PC-9 (cell line): ENCODE results near the gene APBB1IP. TPM values are rescaled to one million over a fixed set of nuclear protein-coding genes. Genes with fewer than 3 reads are reported as not detected.

Experiments
- BruUV-seq: library from RNA; stranded (reverse); fragments of 400-500 nt; replicated peaks from 2 replicates; lab custom pipeline; 2021; lab: Mats Ljungman, UMichigan
- CTCF ChIA-PET: fragments of 300-600 bp; sonication (Branson Sonifier 250); formaldehyde crosslinking; loops from one replicate; lab custom pipeline; 2022; ENCODE audit warnings: antibody characterized with exemption; lab: Charles Lee
- POLR2A ChIA-PET: fragments of 300-600 bp; sonication (Branson Sonifier 250); formaldehyde crosslinking; loops from one replicate; lab custom pipeline; 2022; ENCODE audit warnings: antibody characterized with exemption; ENCODE audit not compliant: unreplicated experiment; lab: Charles Lee
- DNase-seq, 2 experiments: peaks; one replicate each; pipeline versions ENCODE4 v3.0.0 to v3.0.0-alpha.2; 2015 to 2022; ENCODE audit warnings: mixed read lengths in 1 of 2
- H2AFZ ChIP-seq: fragments of 200-600 bp; sonication (generic); 2 replicates; pipeline ENCODE4 v1.8.1; 2017; ENCODE audit warnings: antibody characterized with exemption
- H3F3A ChIP-seq: fragments of 200-600 bp; sonication (generic); 2 replicates; pipeline ENCODE4 v1.8.1; 2017; ENCODE audit warnings: antibody characterized with exemption, mild to moderate bottlenecking, low read depth; ENCODE audit not compliant: insufficient read depth
- H3K27ac ChIP-seq: fragments of 200-600 bp; sonication (generic); 2 replicates; pipeline ENCODE4 v1.6.1; 2016; ENCODE audit warnings: mixed run types
- H3K27me3 ChIP-seq: fragments of 200-600 bp; sonication (generic); 2 replicates; pipeline ENCODE4 v1.6.1; 2016; ENCODE audit warnings: low read depth, mixed run types; ENCODE audit not compliant: insufficient read depth
- H3K36me3 ChIP-seq: fragments of 200-600 bp; sonication (generic); 2 replicates; pipeline ENCODE4 v1.6.1; 2016; ENCODE audit warnings: low read depth, mixed run types
- H3K4me1 ChIP-seq: fragments of 200-600 bp; sonication (generic); replicated peaks from 2 replicates; pipeline ENCODE4 v1.6.1; 2016; ENCODE audit warnings: mixed run types; ENCODE audit not compliant: insufficient read depth
- H3K4me2 ChIP-seq: fragments of 200-600 bp; sonication (generic); 2 replicates; pipeline ENCODE4 v1.6.1; 2017; ENCODE audit warnings: mixed run types
- H3K4me3 ChIP-seq: fragments of 200-600 bp; sonication (generic); 2 replicates; pipeline ENCODE4 v1.6.1; 2016; ENCODE audit warnings: mixed run types
- H3K79me2 ChIP-seq: fragments of 200-600 bp; sonication (generic); 2 replicates; pipeline ENCODE4 v1.6.1; 2017; ENCODE audit warnings: low read depth, mixed run types
- H3K9me2 ChIP-seq: fragments of 200-600 bp; sonication (generic); 2 replicates; pipeline ENCODE4 v1.8.1; 2017; ENCODE audit warnings: mild to moderate bottlenecking; ENCODE audit not compliant: insufficient read depth
- H3K9me3 ChIP-seq: fragments of 200-600 bp; sonication (generic); 2 replicates; pipeline ENCODE4 v1.8.1; 2016; ENCODE audit warnings: low read depth; ENCODE audit not compliant: insufficient read depth
- H4K20me1 ChIP-seq: fragments of 200-600 bp; sonication (generic); 2 replicates; pipeline ENCODE4 v1.8.1; 2017; ENCODE audit not compliant: insufficient read depth
- EZH2 ChIP-seq: fragments of 200-600 bp; sonication (generic); IDR thresholded peaks from 2 replicates; pipeline ENCODE4 v1.8.0; 2017; ENCODE audit warnings: antibody characterized with exemption, low read depth
- intact Hi-C: fragments of 100-400 bp; cut with micrococcal nuclease; formaldehyde crosslinking; loops from one replicate; pipeline ENCODE4 v1.10.0; 2022; ENCODE audit not compliant: unreplicated experiment
- total RNA-seq: library from RNA; stranded (reverse); gene quantifications from 2 replicates; pipeline ENCODE4 v1.2.3, GENCODE V29; 2021
- TF ChIP-seq, protein P1 (sequence below): fragments of 200-600 bp; sonication (generic); conservative IDR thresholded peaks from 2 replicates; pipeline ENCODE4 v1.6.1; 2017; ENCODE audit warnings: mixed run types, antibody characterized with exemption, mild to moderate bottlenecking, moderate library complexity

Gene APBB1IP
- total RNA-seq, 1 experiment from 2014 or later = not detected

DNA sequence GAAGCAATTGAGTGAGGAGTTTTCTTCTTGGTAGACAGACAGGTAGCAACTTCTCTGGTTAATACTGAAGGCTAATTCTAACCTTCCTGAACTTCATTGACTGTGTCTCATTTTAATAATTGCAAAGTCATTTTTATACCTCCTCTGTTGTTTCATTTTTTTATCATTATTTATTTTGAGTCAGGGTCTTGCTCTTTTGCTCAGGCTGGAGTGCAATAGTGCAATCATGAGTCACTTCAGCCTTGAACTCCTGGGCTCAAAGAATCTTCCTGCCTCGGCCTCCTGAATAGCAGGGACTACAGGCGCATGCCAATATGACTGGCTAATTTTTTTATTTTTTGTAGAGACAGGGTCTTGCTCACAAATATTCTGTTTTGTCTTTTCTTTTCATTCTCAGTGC, 45.4 kb downstream of the APBB1IP start:
- Histone ChIP-seq H3K4me3 (no peak overlapping the region), H3K9me3 (no peaks in the 10 kb centered on the region), H3K4me2 (no peak overlapping the region), H3K27me3 (no peaks in the 10 kb centered on the region), H3K36me3 (no peaks in the 10 kb centered on the region), H3K4me1 (no peaks in the 10 kb centered on the region), H3K79me2 (no peaks in the 10 kb centered on the region), H2AFZ (no peak overlapping the region), H3F3A (no peaks in the 10 kb centered on the region), H3K27ac (no peak overlapping the region), H4K20me1 (no peaks in the 10 kb centered on the region), H3K9me2 (no peaks in the 10 kb centered on the region)
- intact Hi-C loops = no loop called here
- TF ChIP-seq EZH2 = no peak
- ChIA-PET CTCF (no interaction called here), POLR2A (no interaction called here)
- no TSS peak for BruUV-seq
- DNase-seq = no peak

DNA sequence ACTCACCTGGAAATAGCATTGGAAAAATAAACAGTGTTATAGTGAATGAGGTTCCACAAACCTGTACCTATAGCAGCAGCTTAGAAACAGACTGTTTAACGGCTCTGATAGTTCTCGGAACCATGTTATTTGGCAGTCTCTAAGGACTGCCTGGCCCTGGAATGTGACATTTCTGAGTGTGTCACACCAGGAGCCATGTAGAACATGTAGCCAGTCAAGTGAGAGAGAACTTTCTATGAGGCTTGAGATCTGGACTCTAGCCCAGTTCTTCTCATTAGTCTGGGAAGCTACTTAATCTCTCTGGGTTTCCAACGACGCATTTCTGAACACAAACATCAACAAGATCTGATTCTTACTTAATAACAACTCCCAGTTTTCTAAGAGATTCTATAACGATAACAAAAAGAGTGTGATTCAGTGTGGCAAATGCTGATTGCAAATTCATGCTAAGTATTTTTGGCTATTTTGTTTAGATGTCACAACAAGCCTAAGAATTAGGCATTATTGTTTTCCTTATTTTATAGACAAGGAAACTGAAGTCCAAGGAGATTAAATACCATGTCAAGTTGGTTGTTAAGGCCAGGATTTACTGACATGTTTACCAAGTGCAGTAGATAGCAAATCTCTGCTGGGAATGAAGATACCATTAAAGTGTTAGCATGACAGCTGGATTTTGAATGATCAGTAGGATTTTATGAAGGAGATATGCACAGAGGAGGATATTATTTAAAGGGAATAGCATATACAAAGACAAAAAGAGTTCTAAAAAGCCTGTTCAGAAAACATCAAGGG, 47.2 kb downstream of the APBB1IP start:
- H3K4me2 ChIP-seq = no peak overlapping the region
- H3K4me3 ChIP-seq = no peak overlapping the region

DNA sequence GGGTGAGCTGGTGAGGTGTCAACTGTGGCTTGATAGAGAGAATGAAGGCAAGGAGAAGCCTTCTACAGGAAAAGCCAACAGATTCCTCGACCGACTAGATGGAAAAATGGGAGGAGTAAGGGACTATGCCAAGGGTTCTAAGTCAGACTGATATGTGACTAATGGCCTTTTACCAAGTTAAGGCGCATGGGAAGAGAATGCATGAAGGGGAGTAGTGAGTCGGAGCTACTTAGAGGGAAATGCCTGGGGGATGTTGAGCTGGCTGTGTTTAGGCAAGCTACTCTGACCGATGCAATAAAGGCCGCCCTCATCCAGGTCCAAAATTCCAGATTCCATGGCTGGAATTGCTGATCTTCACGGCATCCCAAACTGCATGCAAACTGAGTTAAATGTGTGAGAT, 48.2 kb downstream of the APBB1IP start:
- intact Hi-C loops = no loop called here
- no peaks in the 10 kb centered on the region for H3K27me3 ChIP-seq
- no peaks in the 10 kb centered on the region for H3K9me2 ChIP-seq
- H3K36me3 ChIP-seq = no peaks in the 10 kb centered on the region
- no TSS peak for BruUV-seq
- H3F3A ChIP-seq = no peaks in the 10 kb centered on the region
- H3K27ac ChIP-seq = peak overlapping the region; percentile 55
- no peaks in the 10 kb centered on the region for H3K9me3 ChIP-seq
- no peak for TF ChIP-seq EZH2
- TF ChIP-seq, protein P1, sequence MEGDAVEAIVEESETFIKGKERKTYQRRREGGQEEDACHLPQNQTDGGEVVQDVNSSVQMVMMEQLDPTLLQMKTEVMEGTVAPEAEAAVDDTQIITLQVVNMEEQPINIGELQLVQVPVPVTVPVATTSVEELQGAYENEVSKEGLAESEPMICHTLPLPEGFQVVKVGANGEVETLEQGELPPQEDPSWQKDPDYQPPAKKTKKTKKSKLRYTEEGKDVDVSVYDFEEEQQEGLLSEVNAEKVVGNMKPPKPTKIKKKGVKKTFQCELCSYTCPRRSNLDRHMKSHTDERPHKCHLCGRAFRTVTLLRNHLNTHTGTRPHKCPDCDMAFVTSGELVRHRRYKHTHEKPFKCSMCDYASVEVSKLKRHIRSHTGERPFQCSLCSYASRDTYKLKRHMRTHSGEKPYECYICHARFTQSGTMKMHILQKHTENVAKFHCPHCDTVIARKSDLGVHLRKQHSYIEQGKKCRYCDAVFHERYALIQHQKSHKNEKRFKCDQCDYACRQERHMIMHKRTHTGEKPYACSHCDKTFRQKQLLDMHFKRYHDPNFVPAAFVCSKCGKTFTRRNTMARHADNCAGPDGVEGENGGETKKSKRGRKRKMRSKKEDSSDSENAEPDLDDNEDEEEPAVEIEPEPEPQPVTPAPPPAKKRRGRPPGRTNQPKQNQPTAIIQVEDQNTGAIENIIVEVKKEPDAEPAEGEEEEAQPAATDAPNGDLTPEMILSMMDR = no peak
- no peaks in the 10 kb centered on the region for H3K79me2 ChIP-seq
- ChIA-PET POLR2A (no interaction called here), CTCF (no interaction called here)
- no peak overlapping the region for H3K4me3 ChIP-seq
- H4K20me1 ChIP-seq = no peaks in the 10 kb centered on the region
- H3K4me1 ChIP-seq = no peaks in the 10 kb centered on the region
- H2AFZ ChIP-seq = no peak overlapping the region
- no peak for DNase-seq
- H3K4me2 ChIP-seq = no peak overlapping the region

More for the DNA sequence above, 47.2 kb downstream of the APBB1IP start:
- no TSS peak for BruUV-seq
- no peaks in the 10 kb centered on the region for H3K9me3 ChIP-seq
- no peaks in the 10 kb centered on the region for H4K20me1 ChIP-seq
- H3K27me3 ChIP-seq = no peaks in the 10 kb centered on the region
- H3K36me3 ChIP-seq = no peaks in the 10 kb centered on the region
- H3K9me2 ChIP-seq = no peaks in the 10 kb centered on the region
- H3K4me1 ChIP-seq = no peaks in the 10 kb centered on the region
- ChIA-PET POLR2A (no interaction called here), CTCF (no interaction called here)
- H3K79me2 ChIP-seq = no peaks in the 10 kb centered on the region
- H3K27ac ChIP-seq = no peak overlapping the region
- no peak overlapping the region for H2AFZ ChIP-seq
- TF ChIP-seq, protein P1 = no peak
- TF ChIP-seq EZH2 = no peak
- H3F3A ChIP-seq = no peaks in the 10 kb centered on the region
- no peak for DNase-seq
- intact Hi-C loops = no loop called here
